ENCODE results near the gene RPP40. TPM values are rescaled to one million over a fixed set of nuclear protein-coding genes. Genes with fewer than 3 reads are reported as not detected.
A peak's percentile ranks its signal among the peaks of the same experiment; 100 is the strongest.
"Not testable (repeated sequence)": the region's sequence is repeated elsewhere in the genome, so short reads cannot be mapped to it uniquely, and the experiment has no call there.

Gene RPP40
- total and polyA plus RNA-seq, 7 experiments from 2014 or later: 3.8 to 18.6 (median 6.5) TPM

DNA sequence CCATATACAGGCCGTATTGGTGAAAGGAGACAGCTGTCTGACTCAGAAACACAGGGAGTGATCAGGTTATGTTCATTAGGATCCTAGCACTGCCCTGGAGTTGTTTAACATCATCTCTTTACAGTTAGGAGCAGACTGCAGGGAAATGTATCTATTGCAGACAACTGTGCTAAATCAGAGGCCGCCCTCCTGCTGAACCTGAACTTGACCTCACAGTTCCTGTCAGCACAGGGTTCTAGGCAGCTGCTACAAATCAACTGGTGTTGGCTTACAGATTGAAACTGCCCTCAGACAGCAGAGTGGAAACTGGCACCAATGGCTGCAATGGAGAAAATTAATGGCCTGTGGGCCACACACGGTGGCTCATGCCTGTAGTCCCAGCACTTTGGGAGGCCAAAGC, 3.7 kb upstream of the RPP40 start:
- Mint-ChIP-seq H3K9me3 (no peaks in the 10 kb centered on the region), H3K27me3 (no peaks in the 10 kb centered on the region), H3K27ac (no peak overlapping the region), H3K4me3 (no peak overlapping the region), H3K36me3 (peaks cover 0 to 4% (median 0%) of the 10 kb centered on the region in 5 donors), H3K4me1 (peaks cover 0 to 15% (median 13%) of the 10 kb centered on the region in 7 donors)
- H3K4me1 ChIP-seq (ENCODE audit: control insufficient read depth in 2 of 2, insufficient read depth in 2 of 2, low read length in 2 of 2): peaks cover 9% of the 10 kb centered on the region in 2 donors
- no peak for DNase-seq
- no peak overlapping the region for H3K27ac ChIP-seq (ENCODE audit: low read depth, low read length)
- no peaks in the 10 kb centered on the region for H3K36me3 ChIP-seq (ENCODE audit: control insufficient read depth in 2 of 3, insufficient read depth in 3 of 3, low read length in 3 of 3)
- ChIA-PET CTCF (no interaction called here), POLR2A (no interaction called here)
- H3K27me3 ChIP-seq (ENCODE audit: control insufficient read depth in 2 of 2, insufficient read depth in 2 of 2, low read length in 2 of 2): no peaks in the 10 kb centered on the region
- no peak overlapping the region for H3K4me3 ChIP-seq (ENCODE audit: low read length)
- H3K9me3 ChIP-seq (ENCODE audit: control insufficient read depth in 2 of 3, low read length in 3 of 3): no peaks in the 10 kb centered on the region
- intact Hi-C loops (cut with micrococcal nuclease): loop anchor here in 1 of 2 donors (10.0 kb wide), 2 partner anchors 657 to 847 kb away; no protein-coding TSS in a partner anchor
- ATAC-seq: no peak

DNA sequence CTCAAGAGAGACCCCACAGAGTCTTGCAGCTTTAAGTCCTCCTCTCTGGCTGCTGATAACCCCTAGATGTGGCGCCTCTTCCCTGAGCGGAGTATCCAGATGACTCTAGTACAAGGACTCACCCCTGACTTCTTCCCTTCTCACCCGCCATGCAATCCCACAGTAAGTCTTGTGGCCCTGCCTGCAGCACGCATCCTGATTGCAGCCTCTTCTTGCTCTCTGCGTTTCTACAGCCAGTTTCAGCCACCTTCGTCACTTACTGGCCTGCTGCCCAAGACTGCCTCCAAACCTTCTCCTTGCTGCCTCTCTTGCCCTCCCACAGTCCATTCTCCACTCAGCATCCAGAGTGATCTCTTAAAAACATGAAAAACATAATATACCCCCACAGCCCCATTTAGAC, 2.4 kb upstream of the RPP40 start:
- Mint-ChIP-seq H3K9me3 (no peaks in the 10 kb centered on the region), H3K4me1 (peaks cover 0 to 20% (median 13%) of the 10 kb centered on the region in 7 donors), H3K27ac (no peak overlapping the region), H3K36me3 (peaks cover 0 to 5% (median 4%) of the 10 kb centered on the region in 5 donors), H3K4me3 (peak overlapping the region in 4 of 10 donors; percentile 14 to 54 (median 24)), H3K27me3 (no peaks in the 10 kb centered on the region)
- POLR2A ChIA-PET: no interaction called here
- H3K9me3 ChIP-seq (ENCODE audit: control insufficient read depth in 2 of 3, low read length in 3 of 3): no peaks in the 10 kb centered on the region
- ATAC-seq (no peak), DNase-seq (no peak)
- no peak overlapping the region for H3K4me3 ChIP-seq (ENCODE audit: low read length)
- peaks cover 0 to 5% (median 0%) of the 10 kb centered on the region in 3 experiments for H3K36me3 ChIP-seq (ENCODE audit: control insufficient read depth in 2 of 3, insufficient read depth in 3 of 3, low read length in 3 of 3)
- intact Hi-C loops (cut with micrococcal nuclease): loop anchor here in 1 of 2 donors (10.0 kb wide), 2 partner anchors 659 to 849 kb away; no protein-coding TSS in a partner anchor
- H3K4me1 ChIP-seq (ENCODE audit: control insufficient read depth in 2 of 2, insufficient read depth in 2 of 2, low read length in 2 of 2): peaks cover 9% of the 10 kb centered on the region in 2 donors
- CTCF ChIA-PET: no interaction called here
- no peaks in the 10 kb centered on the region for H3K27me3 ChIP-seq (ENCODE audit: control insufficient read depth in 2 of 2, insufficient read depth in 2 of 2, low read length in 2 of 2)
- no peak overlapping the region for H3K27ac ChIP-seq (ENCODE audit: low read depth, low read length)

DNA sequence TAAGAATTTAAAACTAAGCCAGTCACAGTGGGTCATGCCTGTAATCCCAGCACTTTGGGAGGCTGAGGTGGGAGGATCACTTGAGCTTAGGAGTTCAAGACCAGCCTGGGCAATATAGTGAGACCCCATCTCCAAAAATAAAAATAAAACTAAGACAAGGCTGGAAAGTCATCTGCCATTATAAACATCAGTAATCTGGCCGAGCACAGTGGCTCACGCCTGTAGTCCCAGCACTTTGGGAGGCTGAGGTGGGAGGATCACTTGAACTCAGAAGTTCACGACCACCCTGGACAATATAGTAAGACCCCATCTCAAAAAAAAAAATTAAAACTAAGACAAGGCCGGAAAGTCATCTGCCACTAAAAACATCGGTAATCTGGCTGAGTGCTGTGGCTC, 1.2 kb upstream of the RPP40 start:
- Mint-ChIP-seq H3K4me1 (peaks cover 0 to 20% (median 13%) of the 10 kb centered on the region in 7 donors), H3K36me3 (peaks cover 0 to 10% (median 7%) of the 10 kb centered on the region in 5 donors), H3K27ac (peak overlapping the region in 5 of 9 donors; percentile 17 to 94 (median 92)), H3K4me3 (peak overlapping the region in 5 of 10 donors; percentile 29 to 95 (median 88))
- H3K9me3 Mint-ChIP-seq; H3K4me1 ChIP-seq (ENCODE audit: control insufficient read depth in 2 of 2, insufficient read depth in 2 of 2, low read length in 2 of 2); H3K4me3 ChIP-seq (ENCODE audit: low read length); H3K9me3 ChIP-seq (ENCODE audit: control insufficient read depth in 2 of 3, low read length in 3 of 3); H3K27ac ChIP-seq (ENCODE audit: low read depth, low read length); POLR2A ChIA-PET; ATAC-seq; H3K27me3 Mint-ChIP-seq; DNase-seq; CTCF ChIA-PET; H3K27me3 ChIP-seq (ENCODE audit: control insufficient read depth in 2 of 2, insufficient read depth in 2 of 2, low read length in 2 of 2): not testable (repeated sequence)
- intact Hi-C loops (cut with micrococcal nuclease): loop anchor here in 1 of 2 donors (10.0 kb wide), 2 partner anchors 660 to 850 kb away; no protein-coding TSS in a partner anchor
- peaks cover 0 to 11% (median 0%) of the 10 kb centered on the region in 3 experiments for H3K36me3 ChIP-seq (ENCODE audit: control insufficient read depth in 2 of 3, insufficient read depth in 3 of 3, low read length in 3 of 3)

DNA sequence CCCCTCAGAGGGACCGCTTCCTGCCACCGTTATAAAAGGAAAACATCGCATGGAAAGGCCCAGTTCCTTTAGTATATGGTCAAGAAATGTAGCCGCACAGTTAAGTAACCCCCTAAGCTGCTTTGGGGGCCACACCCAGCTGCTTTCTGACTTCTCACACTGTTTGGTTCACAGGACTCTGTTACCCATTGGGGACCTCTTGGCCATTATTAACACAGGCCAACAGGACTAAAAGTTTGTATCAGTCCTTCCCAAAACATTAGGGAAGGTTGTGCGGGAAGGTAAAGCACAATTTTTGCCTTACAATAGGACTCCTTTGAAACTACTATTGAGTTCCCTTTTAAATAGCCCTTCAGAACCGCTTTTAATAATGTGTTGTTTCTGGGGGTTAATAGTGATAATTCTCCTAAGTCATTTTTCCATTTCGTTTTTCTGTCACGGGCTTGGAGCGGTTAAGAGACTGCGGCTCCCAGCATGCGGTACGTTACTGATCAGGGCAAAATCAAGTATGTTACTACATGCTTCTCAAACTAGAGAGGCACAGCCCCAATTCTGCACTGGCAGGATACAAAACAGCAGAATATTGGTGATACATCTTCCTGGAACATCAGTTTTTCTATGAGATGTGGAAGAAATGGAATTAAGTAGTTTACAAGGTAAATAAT, 668 bp upstream of the RPP40 start:
- peaks cover 9% of the 10 kb centered on the region in 2 donors for H3K4me1 ChIP-seq (ENCODE audit: control insufficient read depth in 2 of 2, insufficient read depth in 2 of 2, low read length in 2 of 2)
- H3K36me3 Mint-ChIP-seq: peaks cover 0 to 12% (median 10%) of the 10 kb centered on the region in 5 donors
- H3K4me3 Mint-ChIP-seq: peak overlapping the region; percentile 88 to 95 (median 94)
- intact Hi-C loops (cut with micrococcal nuclease): loop anchor here (1.0 to 10.0 kb wide), 7 partner anchors 26 to 1003 kb away; partner anchors contain the start of genes CDYL (in 1 of the 2), ECI2 (in 1 of the 2) and NRN1 (in 1 of the 2)
- CTCF ChIA-PET: interaction anchor here (0.6 kb wide), 1 partner anchor 10 kb away, joined by 3 read pairs; no protein-coding TSS in a partner anchor
- H3K27me3 Mint-ChIP-seq: no peaks in the 10 kb centered on the region
- DNase-seq (peak in 1 of 9 donors; percentile 2), ATAC-seq (peak; percentile 0)
- H3K9me3 Mint-ChIP-seq: no peaks in the 10 kb centered on the region
- H3K27ac Mint-ChIP-seq: peak overlapping the region; percentile 86 to 98 (median 94)
- no peaks in the 10 kb centered on the region for H3K27me3 ChIP-seq (ENCODE audit: control insufficient read depth in 2 of 2, insufficient read depth in 2 of 2, low read length in 2 of 2)
- POLR2A ChIA-PET: interaction anchor here (0.6 to 1.1 kb wide), 2 partner anchors 228 to 1649 kb away, joined by 3 to 4 read pairs; partner anchors contain the start of gene CDYL
- peaks cover 0 to 11% (median 0%) of the 10 kb centered on the region in 3 experiments for H3K36me3 ChIP-seq (ENCODE audit: control insufficient read depth in 2 of 3, insufficient read depth in 3 of 3, low read length in 3 of 3)
- H3K4me3 ChIP-seq (ENCODE audit: low read length): peak overlapping the region; percentile 91
- H3K27ac ChIP-seq (ENCODE audit: low read depth, low read length): peak overlapping the region; percentile 82
- peaks cover 0 to 20% (median 13%) of the 10 kb centered on the region in 7 donors for H3K4me1 Mint-ChIP-seq
- H3K9me3 ChIP-seq (ENCODE audit: control insufficient read depth in 2 of 3, low read length in 3 of 3): no peaks in the 10 kb centered on the region

DNA sequence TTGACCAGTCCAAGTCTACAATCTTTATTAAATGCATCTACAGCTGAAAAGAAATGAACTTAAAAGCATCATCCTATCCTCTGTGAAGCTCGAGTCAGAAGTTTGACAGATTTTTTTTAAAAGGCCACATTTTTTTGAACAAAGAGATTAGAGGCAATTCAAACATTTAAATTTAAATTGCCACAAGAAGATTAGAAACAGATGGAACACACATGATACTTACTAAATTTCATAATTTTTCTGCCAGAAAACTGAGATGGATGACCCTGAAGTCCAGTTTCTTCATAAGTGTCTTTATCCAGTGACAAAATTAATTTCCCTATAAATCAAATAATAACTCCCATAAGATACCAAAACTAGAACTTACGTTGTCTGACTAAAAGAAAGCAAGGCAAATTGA, 4.3 kb downstream of the RPP40 start:
- no peaks in the 10 kb centered on the region for H3K9me3 Mint-ChIP-seq
- H3K9me3 ChIP-seq (ENCODE audit: control insufficient read depth in 2 of 3, low read length in 3 of 3): no peaks in the 10 kb centered on the region
- no peak overlapping the region for H3K4me3 ChIP-seq (ENCODE audit: low read length)
- H3K27ac ChIP-seq (ENCODE audit: low read depth, low read length): no peak overlapping the region
- ChIA-PET CTCF (interaction anchor here (0.7 kb wide), 1 partner anchor 195 kb away, joined by 3 read pairs; no protein-coding TSS in a partner anchor), POLR2A (no interaction called here)
- ATAC-seq (no peak), DNase-seq (no peak)
- no peak overlapping the region for H3K27ac Mint-ChIP-seq
- H3K27me3 ChIP-seq (ENCODE audit: control insufficient read depth in 2 of 2, insufficient read depth in 2 of 2, low read length in 2 of 2): no peaks in the 10 kb centered on the region
- H3K36me3 Mint-ChIP-seq: peaks cover 0 to 56% (median 44%) of the 10 kb centered on the region in 5 donors
- H3K4me1 ChIP-seq (ENCODE audit: control insufficient read depth in 2 of 2, insufficient read depth in 2 of 2, low read length in 2 of 2): peaks cover 5 to 6% of the 10 kb centered on the region in 2 donors
- H3K4me1 Mint-ChIP-seq: peaks cover 0 to 14% (median 8%) of the 10 kb centered on the region in 7 donors
- H3K36me3 ChIP-seq (ENCODE audit: control insufficient read depth in 2 of 3, insufficient read depth in 3 of 3, low read length in 3 of 3): peaks cover 0 to 22% (median 0%) of the 10 kb centered on the region in 3 experiments
- no peak overlapping the region for H3K4me3 Mint-ChIP-seq
- intact Hi-C loops (cut with micrococcal nuclease): no loop called here
- no peaks in the 10 kb centered on the region for H3K27me3 Mint-ChIP-seq

DNA sequence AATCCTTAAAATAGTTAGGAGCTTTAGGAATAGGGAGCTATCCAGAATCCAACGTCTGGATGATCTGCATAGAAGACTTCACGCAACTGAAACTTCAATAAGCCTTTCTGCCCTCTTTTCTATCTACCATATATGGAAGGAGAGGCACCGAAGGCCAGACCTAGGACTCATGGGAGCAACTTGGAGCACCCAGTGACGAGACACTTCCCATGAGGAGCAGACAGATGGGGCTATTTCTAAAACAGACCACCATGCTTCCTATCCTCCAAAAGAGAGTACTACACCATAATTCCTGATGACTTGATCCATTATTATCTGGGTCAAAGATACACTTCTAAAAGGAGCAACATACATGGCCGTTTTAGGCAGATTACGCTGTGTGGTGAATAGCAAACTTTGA, 6.0 kb downstream of the RPP40 start:
- peaks cover 0 to 68% (median 51%) of the 10 kb centered on the region in 5 donors for H3K36me3 Mint-ChIP-seq
- H3K9me3 Mint-ChIP-seq: no peaks in the 10 kb centered on the region
- Histone ChIP-seq H3K9me3 (ENCODE audit: control insufficient read depth in 2 of 3, low read length in 3 of 3) (no peaks in the 10 kb centered on the region), H3K36me3 (ENCODE audit: control insufficient read depth in 2 of 3, insufficient read depth in 3 of 3, low read length in 3 of 3) (peaks cover 0 to 22% (median 0%) of the 10 kb centered on the region in 3 experiments), H3K4me1 (ENCODE audit: control insufficient read depth in 2 of 2, insufficient read depth in 2 of 2, low read length in 2 of 2) (no peaks in the 10 kb centered on the region), H3K4me3 (ENCODE audit: low read length) (no peak overlapping the region), H3K27ac (ENCODE audit: low read depth, low read length) (no peak overlapping the region), H3K27me3 (ENCODE audit: control insufficient read depth in 2 of 2, insufficient read depth in 2 of 2, low read length in 2 of 2) (no peaks in the 10 kb centered on the region)
- no peak for DNase-seq
- intact Hi-C loops (cut with micrococcal nuclease): no loop called here
- H3K4me3 Mint-ChIP-seq: no peak overlapping the region
- ATAC-seq: no peak
- H3K4me1 Mint-ChIP-seq: peaks cover 0 to 5% (median 0%) of the 10 kb centered on the region in 7 donors
- ChIA-PET CTCF (no interaction called here), POLR2A (no interaction called here)
- no peak overlapping the region for H3K27ac Mint-ChIP-seq
- no peaks in the 10 kb centered on the region for H3K27me3 Mint-ChIP-seq
